Measurements from ENCODE around the gene OLFM4. TPM values are rescaled to one million over a fixed set of nuclear protein-coding genes. Genes with fewer than 3 reads are reported as not detected.

The OLFM4 gene
- not detected for polyA plus RNA-seq (2012; ENCODE audit: insufficient read length, low read depth)

GRCh38 chr13:53028637-53029203 lies at the start of gene OLFM4:
OLFM4 (plus strand) TSS chr13:53028813; CDS start chr13:53028837, 24 bp downstream.
- TF ChIP-seq SIN3A (IDR thresholded peaks at IDR 0.05; ENCODE audit: borderline replicate concordance, insufficient read depth, low read length) (no peak), TAF1 (IDR thresholded peaks at IDR 0.05; ENCODE audit: borderline replicate concordance, insufficient read depth, low read length) (no peak), REST (IDR thresholded peaks at IDR 0.05; ENCODE audit: insufficient read depth in 1 of 2, low read depth in 2 of 2, low read length in 2 of 2) (no peak), FOXP2 (optimal IDR thresholded peaks at IDR 0.05; ENCODE audit: borderline replicate concordance, extremely low read depth, extremely low read length, insufficient read depth) (no peak), POLR2AphosphoS5 (IDR thresholded peaks at IDR 0.05; ENCODE audit: low read depth, low read length) (no peak)

GRCh38 chr13:52978989-52979388 lies 49.6 kb upstream of the OLFM4 start:
- TF ChIP-seq TAF1 (IDR thresholded peaks at IDR 0.05; ENCODE audit: borderline replicate concordance, insufficient read depth, low read length) (no peak), FOXP2 (optimal IDR thresholded peaks at IDR 0.05; ENCODE audit: borderline replicate concordance, extremely low read depth, extremely low read length, insufficient read depth) (no peak), SIN3A (IDR thresholded peaks at IDR 0.05; ENCODE audit: borderline replicate concordance, insufficient read depth, low read length) (no peak), REST (IDR thresholded peaks at IDR 0.05; ENCODE audit: insufficient read depth in 1 of 2, low read depth in 2 of 2, low read length in 2 of 2) (no peak), POLR2AphosphoS5 (IDR thresholded peaks at IDR 0.05; ENCODE audit: low read depth, low read length) (no peak)

- TF ChIP-seq TAF1 (IDR thresholded peaks at IDR 0.05; ENCODE audit: borderline replicate concordance, insufficient read depth, low read length) (no peak), POLR2AphosphoS5 (IDR thresholded peaks at IDR 0.05; ENCODE audit: low read depth, low read length) (no peak), FOXP2 (optimal IDR thresholded peaks at IDR 0.05; ENCODE audit: borderline replicate concordance, extremely low read depth, extremely low read length, insufficient read depth) (no peak), SIN3A (IDR thresholded peaks at IDR 0.05; ENCODE audit: borderline replicate concordance, insufficient read depth, low read length) (no peak), REST (IDR thresholded peaks at IDR 0.05; ENCODE audit: insufficient read depth in 1 of 2, low read depth in 2 of 2, low read length in 2 of 2) (no peak)
Measured at GRCh38 chr13:52980695-52981094, 47.9 kb upstream of the OLFM4 start.

- TF ChIP-seq FOXP2 (optimal IDR thresholded peaks at IDR 0.05; ENCODE audit: borderline replicate concordance, extremely low read depth, extremely low read length, insufficient read depth) (no peak), TAF1 (IDR thresholded peaks at IDR 0.05; ENCODE audit: borderline replicate concordance, insufficient read depth, low read length) (no peak)
Measured at GRCh38 chr13:52983836-52984235, 44.8 kb upstream of the OLFM4 start.

GRCh38 chr13:52984881-52985363 lies 43.7 kb upstream of the OLFM4 start:
- TF ChIP-seq TAF1 (IDR thresholded peaks at IDR 0.05; ENCODE audit: borderline replicate concordance, insufficient read depth, low read length): no peak
- no peak for TF ChIP-seq FOXP2 (optimal IDR thresholded peaks at IDR 0.05; ENCODE audit: borderline replicate concordance, extremely low read depth, extremely low read length, insufficient read depth)
- TF ChIP-seq REST (IDR thresholded peaks at IDR 0.05; ENCODE audit: insufficient read depth in 1 of 2, low read depth in 2 of 2, low read length in 2 of 2): no peak
- no peak for TF ChIP-seq POLR2AphosphoS5 (IDR thresholded peaks at IDR 0.05; ENCODE audit: low read depth, low read length)
- TF ChIP-seq SIN3A (IDR thresholded peaks at IDR 0.05; ENCODE audit: borderline replicate concordance, insufficient read depth, low read length): no peak

Data from PFSK-1 (cell line).